Measurements from ENCODE around the gene ABHD5. TPM values are rescaled to one million over a fixed set of nuclear protein-coding genes. Genes with fewer than 3 reads are reported as not detected.

Gene ABHD5
- 73.6 and 92.6 TPM in 2 replicates for total RNA-seq

DNA sequence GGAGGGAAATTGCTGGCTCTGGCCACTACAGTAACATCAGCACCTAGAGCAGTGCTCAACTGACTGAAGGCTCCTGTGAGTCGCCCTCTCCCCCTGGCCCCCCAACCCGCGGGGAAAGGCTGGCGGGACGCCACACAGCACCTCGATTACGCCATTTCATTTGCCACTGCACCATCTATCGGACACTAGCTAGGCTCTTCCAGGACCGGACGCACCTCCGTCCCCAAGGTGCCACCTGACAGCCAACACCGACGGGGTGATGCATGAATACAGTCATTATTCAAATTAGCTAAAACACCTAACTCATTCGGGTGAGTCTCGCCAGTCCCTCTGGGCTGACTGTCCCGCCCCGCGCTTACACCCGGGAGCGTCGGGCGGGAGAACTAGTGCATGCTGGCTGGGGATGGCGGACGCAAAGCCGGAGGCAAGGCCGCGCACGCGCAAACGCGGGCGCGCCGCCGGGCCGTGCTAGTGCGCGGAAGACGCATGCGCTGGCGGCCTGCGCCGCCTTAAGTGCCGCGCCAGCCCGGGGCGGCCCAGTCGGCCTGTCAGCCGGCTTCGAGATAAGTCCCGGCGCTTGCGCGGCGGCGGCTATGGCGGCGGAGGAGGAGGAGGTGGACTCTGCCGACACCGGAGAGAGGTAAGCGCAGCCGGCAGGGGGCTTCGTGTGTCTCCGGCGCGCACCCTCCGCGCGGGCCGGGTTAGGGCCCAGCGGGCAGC is at the start of gene ABHD5:
Gene ABHD5, plus strand, starts transcription at position 539 of the 720 bp plus-strand sequence. Its CDS starts 55 bp downstream, at position 594.

Other genes with a start within 250 kb of the ABHD5 start
- 90.9 and 158 TPM in 2 replicates for gene ANO10, start 68.9 kb upstream of the ABHD5 start, total RNA-seq

All from uterine smooth muscle cell (primary cell).